Endothelial cell of umbilical vein (primary cell): ENCODE results near the gene ADAP1. TPM values are rescaled to one million over a fixed set of nuclear protein-coding genes. Genes with fewer than 3 reads are reported as not detected.
A peak's percentile ranks its signal among the peaks of the same experiment; 100 is the strongest.

Experiments used
- BruUV-seq: library from RNA; stranded (reverse); fragments of 400-500 nt; replicated peaks from 2 replicates; lab custom pipeline; 2021; lab: Mats Ljungman, UMichigan
- CTCF ChIA-PET: fragments of 300-600, 350-600 bp; sonication (Branson Sonifier 250); formaldehyde crosslinking; loops from one replicate; lab custom pipeline; 2021; ENCODE audit warnings: antibody characterized with exemption, inconsistent platforms; lab: Charles Lee
- POLR2A ChIA-PET: fragments of 300-600, 350-600 bp; sonication (Branson Sonifier 250); formaldehyde crosslinking; loops from one replicate; lab custom pipeline; 2021; ENCODE audit warnings: antibody characterized with exemption, inconsistent platforms; lab: Charles Lee
- DNase-seq: peaks from one replicate; pipeline ENCODE4 v3.0.0-alpha.2; 2011; ENCODE audit warnings: low read depth, low spot score
- FAIRE-seq: peaks from 2 replicates; lab custom pipeline; 2011; peaks lifted over from hg19 to GRCh38; lab: Jason Lieb, UNC
- H2AFZ ChIP-seq: 2 replicates; pipeline ENCODE4 v1.6.0; 2012; ENCODE audit warnings: low read depth, low read length, control low read depth, inconsistent platforms
- H3K27ac ChIP-seq: 2 replicates; pipeline ENCODE4 v1.5.1; 2011; ENCODE audit warnings: low read depth, mild to moderate bottlenecking, control low read depth, low read length, moderate library complexity; ENCODE audit not compliant: insufficient read depth
- H3K27me3 ChIP-seq, 2 experiments: 2 replicates each; pipeline versions ENCODE4 v1.6.0 to v1.6.1; 2011; ENCODE audit warnings: low read length in 2 of 2, mixed read lengths in 1 of 2; ENCODE audit not compliant: control insufficient read depth in 2 of 2, insufficient read depth in 2 of 2
- H3K36me3 ChIP-seq, 2 experiments: 2 replicates in 1 of 2; 3 replicates in 1 of 2; pipeline ENCODE4 v1.5.1; 2011; ENCODE audit warnings: low read length in 2 of 2, mild to moderate bottlenecking in 1 of 2, moderate library complexity in 1 of 2; ENCODE audit not compliant: control insufficient read depth in 2 of 2, insufficient read depth in 2 of 2; ENCODE audit errors: extremely low read depth in 1 of 2
- H3K4me1 ChIP-seq: 3 replicates; pipeline ENCODE4 v1.5.1; 2011; ENCODE audit warnings: mild to moderate bottlenecking, low read length; ENCODE audit not compliant: control insufficient read depth, insufficient read depth; ENCODE audit errors: extremely low read depth
- H3K4me2 ChIP-seq: 2 replicates; pipeline ENCODE4 v1.6.1; 2011; ENCODE audit warnings: low read length, control low read depth, mixed read lengths; ENCODE audit not compliant: insufficient read depth
- H3K4me3 ChIP-seq, 3 experiments: fragments of 200-600 bp in 1 of 3; sonication (generic), shearing (Covaris generic) in 1 of 3; replicated peaks in 1 of 3; 2 replicates each; pipeline ENCODE4 v1.5.1; 2011 to 2016; ENCODE audit warnings: control low read depth in 3 of 3, low read length in 3 of 3, mild to moderate bottlenecking in 2 of 3, inconsistent platforms in 1 of 3, low read depth in 1 of 3, moderate library complexity in 1 of 3; ENCODE audit not compliant: insufficient read depth in 1 of 3
- H3K79me2 ChIP-seq: 2 replicates; pipeline ENCODE4 v1.6.0; 2012; ENCODE audit warnings: low read length, inconsistent platforms; ENCODE audit not compliant: control insufficient read depth, insufficient read depth
- H3K9ac ChIP-seq: replicated peaks from 2 replicates; pipeline ENCODE3; 2011; ENCODE audit warnings: low read length, control low read depth; ENCODE audit not compliant: insufficient read depth; ENCODE audit errors: extremely low read depth
- H3K9me1 ChIP-seq: replicated peaks from 3 replicates; pipeline ENCODE4 v1.6.0; 2011; ENCODE audit warnings: mild to moderate bottlenecking, low read length; ENCODE audit not compliant: control insufficient read depth, insufficient read depth; ENCODE audit errors: extremely low read depth
- H3K9me3 ChIP-seq: replicated peaks from 2 replicates; pipeline ENCODE4 v1.5.1; 2012; ENCODE audit warnings: low read length, inconsistent platforms; ENCODE audit not compliant: control insufficient read depth, insufficient read depth
- H4K20me1 ChIP-seq: replicated peaks from 2 replicates; pipeline ENCODE3; 2011; ENCODE audit warnings: mild to moderate bottlenecking, low read length; ENCODE audit not compliant: control insufficient read depth, insufficient read depth; ENCODE audit errors: extremely low read depth
- CTCF ChIP-seq, 2 donors: IDR thresholded peaks; 1 replicate in 1 of 2; 2 replicates in 1 of 2; pipeline ENCODE4 v1.5.1; 2011; ENCODE audit warnings: low read length in 2 of 2, mild to moderate bottlenecking in 2 of 2, moderate library complexity in 2 of 2, control low read depth in 1 of 2, inconsistent platforms in 1 of 2, low read depth in 1 of 2; ENCODE audit not compliant: insufficient read depth in 1 of 2; ENCODE audit errors: extremely low read depth in 1 of 2
- EZH2 ChIP-seq: IDR thresholded peaks from 2 replicates; pipeline ENCODE4 v1.6.1; 2012; ENCODE audit warnings: borderline replicate concordance, low read depth, mild to moderate bottlenecking, moderate library complexity, low read length, inconsistent platforms; ENCODE audit not compliant: severe bottlenecking
- FOS ChIP-seq: IDR thresholded peaks from 2 replicates; pipeline ENCODE4 v1.6.1; 2011; ENCODE audit warnings: mild to moderate bottlenecking, low read length, moderate library complexity, borderline replicate concordance; ENCODE audit not compliant: insufficient read depth
- GATA2 ChIP-seq: IDR thresholded peaks from 2 replicates; pipeline ENCODE4 v1.7.0; 2011; ENCODE audit warnings: low read depth, mild to moderate bottlenecking, moderate library complexity, mixed read lengths, low read length; ENCODE audit not compliant: insufficient read length, insufficient read depth
- JUN ChIP-seq: IDR thresholded peaks from 2 replicates; pipeline ENCODE4 v1.6.1; 2011; ENCODE audit warnings: borderline replicate concordance, low read depth; ENCODE audit not compliant: insufficient read length, insufficient read depth
- MAX ChIP-seq: IDR thresholded peaks from 2 replicates; pipeline ENCODE4 v1.6.1; 2011; ENCODE audit not compliant: insufficient read depth, insufficient read length
- MYC ChIP-seq: IDR thresholded peaks from one replicate; pipeline ENCODE4 v1.6.1; 2011; ENCODE audit warnings: mild to moderate bottlenecking, low read depth, low read length
- POLR2A ChIP-seq: IDR thresholded peaks from 2 replicates; pipeline ENCODE4 v1.6.1; 2012; ENCODE audit warnings: low read depth, mild to moderate bottlenecking, control low read depth, low read length
- POLR2AphosphoS5 ChIP-seq: IDR thresholded peaks from 2 replicates; pipeline ENCODE4 v1.6.1; 2012; ENCODE audit warnings: low read depth, mild to moderate bottlenecking, control low read depth, low read length, moderate library complexity; ENCODE audit not compliant: insufficient read depth
- dilution Hi-C: fragments of 300-500 bp; cut with MboI; formaldehyde crosslinking; loops from one replicate; pipeline ENCODE4 v1.15.0; 2019; ENCODE audit warnings: low sequenced_read_pairs; ENCODE audit not compliant: extremely low pct_ligation_motif_present
- intact Hi-C: fragments of 100-400 bp; cut with micrococcal nuclease; formaldehyde crosslinking; loops from one replicate; pipeline ENCODE4 v1.10.0; 2022
- polyA plus RNA-seq, 4 experiments: library from polyadenylated mRNA; depleted of rRNA in 3 of 4; stranded (reverse) in 3 of 4; unstranded in 1 of 4; fragments of >200 nt; gene quantifications; 2 replicates each; pipeline versions ENCODE4 v1.2.1 to v1.2.3, GENCODE V29; 2011 to 2012; ENCODE audit warnings: missing spikeins in 1 of 4
- total RNA-seq: library from RNA; stranded (reverse); gene quantifications from 2 replicates; pipeline ENCODE4 v1.2.3, GENCODE V29; 2021

Gene ADAP1
- total and polyA plus RNA-seq, 2 donors (not counting 3 experiments of a cell fraction or from before 2014, with no cell fraction given) = 0.49 to 0.58 TPM

GRCh38 chr7:975702-976473, 21.4 kb upstream of the ADAP1 start:
- peak overlapping the region; percentile 18 for H3K9ac ChIP-seq
- DNase-seq = no peak
- peak overlapping the region in 2 of 3 experiments; percentile 22 to 24 for H3K4me3 ChIP-seq
- H3K9me1 ChIP-seq = no peaks in the 10 kb centered on the region
- CTCF ChIA-PET = interaction anchor here (0.7 to 2.5 kb wide), 8 partner anchors 13 to 201 kb away, joined by 3 to 10 read pairs (median 5); no protein-coding TSS in a partner anchor
- H3K4me1 ChIP-seq = peaks cover 9% of the 10 kb centered on the region
- no peaks in the 10 kb centered on the region for H4K20me1 ChIP-seq
- no peaks in the 10 kb centered on the region for H3K9me3 ChIP-seq
- H3K79me2 ChIP-seq = peaks cover 40% of the 10 kb centered on the region
- no peak overlapping the region for H3K27ac ChIP-seq
- no peaks in the 10 kb centered on the region for H3K27me3 ChIP-seq
- dilution Hi-C loops = no loop called here
- H2AFZ ChIP-seq = peak overlapping the region; percentile 93
- intact Hi-C loops = no loop called here
- H3K36me3 ChIP-seq = peaks cover 7 to 11% of the 10 kb centered on the region in 2 experiments
- POLR2A ChIA-PET = interaction anchor here (0.6 to 0.7 kb wide), 2 partner anchors 174 to 205 kb away, joined by 4 to 9 read pairs; no protein-coding TSS in a partner anchor
- no peak for TF ChIP-seq MAX
- TF ChIP-seq EZH2 = no peak
- TF ChIP-seq POLR2AphosphoS5 = no peak
- no peak for TF ChIP-seq FOS
- no peak for TF ChIP-seq CTCF (IDR thresholded peaks at IDR 0.05; ENCODE audit: extremely low read depth in 1 of 2, insufficient read depth in 1 of 2, low read depth in 1 of 2, low read length in 2 of 2)
- TF ChIP-seq JUN = no peak
- no peak for TF ChIP-seq MYC
- TF ChIP-seq GATA2 = no peak
- TF ChIP-seq POLR2A = no peak
- H3K4me2 ChIP-seq = peak overlapping the region; percentile 48
- BruUV-seq = no TSS peak
- FAIRE-seq = no peak
